HepG2 (cell line): ENCODE results near the gene DUOXA1. TPM values are rescaled to one million over a fixed set of nuclear protein-coding genes. Genes with fewer than 3 reads are reported as not detected.

Source experiments
- ATAC-seq: fragments of 200-7000 bp; cut with Tn5 transposase; 3 replicates; pipeline ENCODE4 v1.9.1; 2020; ENCODE audit warnings: mild to moderate bottlenecking, moderate library complexity
- BruUV-seq: library from RNA; stranded (reverse); fragments of 400-500 nt; replicated peaks from 2 replicates; lab custom pipeline; 2021; lab: Mats Ljungman, UMichigan
- CTCF ChIA-PET: fragments of 300-600 bp; formaldehyde crosslinking; extraction: SDS; loops from one replicate; lab custom pipeline; 2021; ENCODE audit warnings: low total read pairs, inconsistent platforms, low intra/inter-chr PET ratio; lab: Yijun Ruan, JAX
- POLR2A ChIA-PET: fragments of 350-600 bp; sonication (Branson Sonifier 250); formaldehyde crosslinking; loops from one replicate; lab custom pipeline; 2020; ENCODE audit warnings: antibody characterized with exemption, inconsistent platforms; lab: Yijun Ruan, JAX
- DNase-seq: peaks from one replicate; pipeline ENCODE4 v3.0.0-alpha.2; 2015; ENCODE audit warnings: low spot score
- FAIRE-seq: peaks from 3 replicates; lab custom pipeline; 2011; peaks lifted over from hg19 to GRCh38; lab: Jason Lieb, UNC
- H2AFZ ChIP-seq: one replicate; pipeline ENCODE4 v1.6.1; 2011; ENCODE audit warnings: low read length, inconsistent platforms
- H3K27ac ChIP-seq: fragments of 300-600 bp; 3 replicates; pipeline ENCODE4 v1.8.0; 2011; ENCODE audit warnings: mixed run types, mild to moderate bottlenecking, mixed read lengths, low read length, inconsistent platforms; ENCODE audit not compliant: insufficient read depth; ENCODE audit errors: extremely low read length
- H3K27me3 ChIP-seq, 2 experiments: fragments of 200-600 bp in 1 of 2; 2 replicates in 1 of 2; 3 replicates in 1 of 2; pipeline versions ENCODE4 v1.6.0 to v1.8.0; 2011; ENCODE audit warnings: low read length in 2 of 2, mild to moderate bottlenecking in 2 of 2, moderate library complexity in 2 of 2, inconsistent platforms in 1 of 2; ENCODE audit not compliant: insufficient read depth in 2 of 2, control insufficient read depth in 1 of 2
- H3K36me3 ChIP-seq, 2 experiments: fragments of 200-600 bp in 1 of 2; replicated peaks in 1 of 2; 2 replicates in 1 of 2; 3 replicates in 1 of 2; pipeline versions ENCODE4 v1.5.1 to v1.8.0; 2011; ENCODE audit warnings: low read length in 2 of 2, inconsistent platforms in 1 of 2; ENCODE audit not compliant: insufficient read depth in 2 of 2, control insufficient read depth in 1 of 2
- H3K4me1 ChIP-seq: 2 replicates; pipeline ENCODE4 v1.5.1; 2012; ENCODE audit warnings: low read length, inconsistent platforms; ENCODE audit not compliant: insufficient read depth
- H3K4me2 ChIP-seq: 2 replicates; pipeline ENCODE4 v1.6.0; 2011; ENCODE audit warnings: low read depth, low read length, inconsistent platforms
- H3K4me3 ChIP-seq, 3 experiments: fragments of 200-600 bp in 1 of 3; sonication (generic), shearing (Covaris generic) in 1 of 3; replicated peaks in 1 of 3; 2 replicates each; pipeline ENCODE4 v1.5.1; 2011 to 2016; ENCODE audit warnings: low read length in 3 of 3, inconsistent platforms in 2 of 3, low read depth in 2 of 3, mild to moderate bottlenecking in 2 of 3, control low read depth in 1 of 3, mixed read lengths in 1 of 3; ENCODE audit not compliant: insufficient read depth in 1 of 3
- H3K79me2 ChIP-seq: one replicate; pipeline ENCODE4 v1.6.1; 2011; ENCODE audit warnings: low read length, inconsistent platforms; ENCODE audit not compliant: insufficient read depth
- H3K9ac ChIP-seq: 2 replicates; pipeline ENCODE4 v1.6.0; 2011; ENCODE audit warnings: mild to moderate bottlenecking, low read depth, low read length, inconsistent platforms; ENCODE audit not compliant: insufficient read depth
- H3K9me3 ChIP-seq: 2 replicates; pipeline ENCODE4 v1.5.1; 2012; ENCODE audit warnings: mild to moderate bottlenecking, low read length
- H4K20me1 ChIP-seq: 2 replicates; pipeline ENCODE4 v1.6.0; 2011; ENCODE audit warnings: inconsistent platforms, mild to moderate bottlenecking, low read length, moderate library complexity; ENCODE audit not compliant: insufficient read depth
- ATF6 ChIP-seq: sonication (generic); formaldehyde crosslinking; conservative IDR thresholded peaks from 2 replicates; pipeline ENCODE4 v1.4.0; 2020; ENCODE audit warnings: missing genetic modification reagents
- MXD1 ChIP-seq: sonication (generic); formaldehyde crosslinking; IDR thresholded peaks from 2 replicates; pipeline ENCODE4 v1.4.0; 2020; ENCODE audit warnings: mild to moderate bottlenecking, missing genetic modification reagents
- SMAD9 ChIP-seq: sonication (generic); formaldehyde crosslinking; IDR thresholded peaks from 2 replicates; pipeline ENCODE4 v1.5.1; 2020; ENCODE audit warnings: mild to moderate bottlenecking, missing genetic modification reagents
- ZBTB39 ChIP-seq: sonication (generic); formaldehyde crosslinking; IDR thresholded peaks from 2 replicates; pipeline ENCODE4 v1.5.0; 2020; ENCODE audit warnings: missing genetic modification reagents
- ZNF292 ChIP-seq: sonication (generic); formaldehyde crosslinking; IDR thresholded peaks from 2 replicates; pipeline ENCODE4 v1.8.1; 2022; ENCODE audit warnings: mild to moderate bottlenecking, low read depth, missing genetic modification reagents, borderline replicate concordance
- ZNF318 ChIP-seq: sonication (generic); formaldehyde crosslinking; IDR thresholded peaks from 2 replicates; pipeline ENCODE4 v1.4.0; 2020; ENCODE audit warnings: mild to moderate bottlenecking, missing genetic modification reagents
- ZNF382 ChIP-seq: sonication (generic); formaldehyde crosslinking; IDR thresholded peaks from 2 replicates; pipeline ENCODE4 v1.5.0; 2020; ENCODE audit warnings: missing genetic modification reagents, mild to moderate bottlenecking, borderline replicate concordance
- ZNF44 ChIP-seq: sonication (generic); formaldehyde crosslinking; IDR thresholded peaks from 2 replicates; pipeline ENCODE4 v1.5.1; 2020; ENCODE audit warnings: mild to moderate bottlenecking, missing genetic modification reagents
- ZNF773 ChIP-seq: sonication (generic); formaldehyde crosslinking; IDR thresholded peaks from 2 replicates; pipeline ENCODE4 v1.4.0; 2020; ENCODE audit warnings: missing genetic modification reagents, borderline replicate concordance
- WGBS: methylation state at CpG from one replicate; pipeline ENCODE4 v1.1.6; 2017; ENCODE audit warnings: low lambda C conversion rate; 5-methylcytosine and 5-hydroxymethylcytosine counted together
- in situ Hi-C: cut with HindIII; loops from 2 replicates; pipeline ENCODE4 v1.10.0; 2017; ENCODE audit warnings: low pct_unique_long_range_greater_than_20kb; ENCODE audit not compliant: extremely low pct_ligation_motif_present
- intact Hi-C: fragments of 100-400 bp; cut with micrococcal nuclease; formaldehyde crosslinking; loops from one replicate; pipeline ENCODE4 v1.10.0; 2022; ENCODE audit not compliant: unreplicated experiment
- polyA plus RNA-seq, 8 experiments: library from polyadenylated mRNA; depleted of rRNA in 3 of 8; stranded (reverse) in 7 of 8; unstranded in 1 of 8; fragments of >200 nt; fragmentation: Illumina TruSeq in 4 of 8; extraction: Trizol in 4 of 8; gene quantifications; 2 replicates each; pipeline versions ENCODE4 v1.2.1 to v1.2.3, GENCODE V29; 2011 to 2016; ENCODE audit warnings: low read depth in 4 of 8, missing spikeins in 1 of 8, mixed read lengths in 1 of 8; ENCODE audit not compliant: insufficient read depth in 1 of 8
- total RNA-seq, 5 experiments: library from RNA; depleted of rRNA; stranded (reverse); fragments of >200 nt; fragmentation: Illumina TruSeq; extraction: Trizol; gene quantifications; 2 replicates each; pipeline ENCODE4 v1.2.3, GENCODE V29; 2016; ENCODE audit warnings: low read depth in 1 of 5

DUOXA1 gene
- total and polyA plus RNA-seq, 2 of the 13 experiments (the other 11 are each of a cell fraction or from before 2014, with no cell fraction given), result not detected

- peaks cover 4 to 18% of the 10 kb centered on the region in 2 experiments; a peak in 4 of 5 replicates for H3K27me3 ChIP-seq
- no peak overlapping the region for H2AFZ ChIP-seq
- no peaks in the 10 kb centered on the region for H3K9me3 ChIP-seq
- WGBS, result 76% methylated on average over 35 of the region's 57 CpGs
- no peak for FAIRE-seq
- no peak for DNase-seq
- in situ Hi-C loops (no loop called here), intact Hi-C loops (no loop called here)
- H3K4me1 ChIP-seq, result peaks cover 25% of the 10 kb centered on the region
- no peaks in the 10 kb centered on the region for H3K36me3 ChIP-seq
- no peak for ATAC-seq
- ChIA-PET POLR2A (no interaction called here), CTCF (no interaction called here)
- no peaks in the 10 kb centered on the region for H4K20me1 ChIP-seq
- H3K27ac ChIP-seq, result no peak overlapping the region
- H3K79me2 ChIP-seq, result no peaks in the 10 kb centered on the region
- no peak overlapping the region for H3K9ac ChIP-seq
- H3K4me3 ChIP-seq, result no peak overlapping the region
- BruUV-seq, result no TSS peak
- no peak overlapping the region for H3K4me2 ChIP-seq
- no peak for TF ChIP-seq ZNF318 (CRISPR knock-in tag)
- no peak for TF ChIP-seq MXD1 (CRISPR knock-in tag)
- no peak for TF ChIP-seq ZNF382
- TF ChIP-seq ZBTB39 (CRISPR knock-in tag), result no peak
- TF ChIP-seq ZNF44, result no peak
- TF ChIP-seq ATF6 (CRISPR knock-in tag), result no peak
- no peak for TF ChIP-seq SMAD9 (CRISPR knock-in tag)
- TF ChIP-seq ZNF292 (CRISPR knock-in tag), result no peak
- TF ChIP-seq ZNF773 (CRISPR knock-in tag), result no peak
These were observed 5.3 kb upstream of the DUOXA1 start for GRCh38 chr15:45134682-45135604.
